Measurements from ENCODE around the gene B4GALT5.

B4GALT5 gene

GRCh38 chr20:49585585-49586245, 128.0 kb downstream of the B4GALT5 start:
- intact Hi-C loops (cut with DNase I), result no loop called here

GRCh38 chr20:49584418-49585382, 129.0 kb downstream of the B4GALT5 start:
- intact Hi-C loops (cut with DNase I), result no loop called here
- no peak for DNase-seq

More at GRCh38 chr20:49585585-49586245, 128.0 kb downstream of the B4GALT5 start:
- no peak for DNase-seq

GRCh38 chr20:49583669-49584417, 129.8 kb downstream of the B4GALT5 start:
- DNase-seq, result no peak
- intact Hi-C loops (cut with DNase I), result no loop called here

GRCh38 chr20:49583343-49583668, 130.4 kb downstream of the B4GALT5 start:
- DNase-seq, result no peak
- intact Hi-C loops (cut with DNase I), result no loop called here

Measured in head of caudate nucleus (tissue), 42 donors.